ENCODE results near the gene LDLRAD2.

DNA sequence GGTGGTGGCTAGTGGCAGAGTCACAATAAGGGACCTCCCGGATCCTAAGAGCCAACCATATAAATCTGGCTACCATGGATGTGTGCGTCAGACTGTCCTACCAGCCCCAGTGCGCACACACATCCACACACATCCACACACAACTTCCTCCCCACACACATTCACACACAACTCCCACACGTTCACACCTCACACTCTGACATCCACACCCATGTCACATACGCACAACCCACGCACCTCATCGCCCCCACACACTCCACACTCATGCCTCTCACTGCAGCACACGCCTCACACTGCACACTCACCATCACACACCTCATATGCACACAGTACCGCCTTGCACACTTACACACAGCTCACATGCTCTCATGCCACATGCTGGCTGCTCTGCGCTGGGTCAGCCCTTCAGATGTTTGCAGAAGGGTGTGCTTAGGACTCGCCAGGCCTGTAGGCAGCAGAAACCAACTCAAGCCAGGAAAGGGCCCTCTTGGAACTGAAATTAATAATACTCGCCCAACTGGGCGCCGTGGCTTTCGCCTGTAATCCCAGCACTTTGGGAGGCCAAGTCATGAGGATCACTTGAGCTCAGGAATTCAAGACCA lies 3.0 kb downstream of the LDLRAD2 start:
- TF ChIP-seq, protein P1, sequence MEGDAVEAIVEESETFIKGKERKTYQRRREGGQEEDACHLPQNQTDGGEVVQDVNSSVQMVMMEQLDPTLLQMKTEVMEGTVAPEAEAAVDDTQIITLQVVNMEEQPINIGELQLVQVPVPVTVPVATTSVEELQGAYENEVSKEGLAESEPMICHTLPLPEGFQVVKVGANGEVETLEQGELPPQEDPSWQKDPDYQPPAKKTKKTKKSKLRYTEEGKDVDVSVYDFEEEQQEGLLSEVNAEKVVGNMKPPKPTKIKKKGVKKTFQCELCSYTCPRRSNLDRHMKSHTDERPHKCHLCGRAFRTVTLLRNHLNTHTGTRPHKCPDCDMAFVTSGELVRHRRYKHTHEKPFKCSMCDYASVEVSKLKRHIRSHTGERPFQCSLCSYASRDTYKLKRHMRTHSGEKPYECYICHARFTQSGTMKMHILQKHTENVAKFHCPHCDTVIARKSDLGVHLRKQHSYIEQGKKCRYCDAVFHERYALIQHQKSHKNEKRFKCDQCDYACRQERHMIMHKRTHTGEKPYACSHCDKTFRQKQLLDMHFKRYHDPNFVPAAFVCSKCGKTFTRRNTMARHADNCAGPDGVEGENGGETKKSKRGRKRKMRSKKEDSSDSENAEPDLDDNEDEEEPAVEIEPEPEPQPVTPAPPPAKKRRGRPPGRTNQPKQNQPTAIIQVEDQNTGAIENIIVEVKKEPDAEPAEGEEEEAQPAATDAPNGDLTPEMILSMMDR (IDR thresholded peaks at IDR 0.05) = no peak
- no peak for TF ChIP-seq POLR2A (IDR thresholded peaks at IDR 0.05)
